IMR-90 (cell line): ENCODE data around the gene ENO4. TPM values are rescaled to one million over a fixed set of nuclear protein-coding genes. Genes with fewer than 3 reads are reported as not detected.

ENCODE experiments used
- ATAC-seq: fragments of 200-7000 bp; cut with Tn5 transposase; 2 replicates; pipeline ENCODE4 v1.9.1; 2020; ENCODE audit warnings: low read depth, mild to moderate bottlenecking, moderate library complexity
- BruUV-seq: library from RNA; stranded (reverse); fragments of 400-500 nt; replicated peaks from 2 replicates; lab custom pipeline; 2021; lab: Mats Ljungman, UMichigan
- CTCF ChIA-PET: fragments of 300-600 bp; formaldehyde crosslinking; extraction: SDS; loops from one replicate; lab custom pipeline; 2021; ENCODE audit warnings: antibody characterized with exemption; lab: Yijun Ruan, JAX
- POLR2A ChIA-PET: fragments of 300-600 bp; sonication (Branson Sonifier 250); formaldehyde crosslinking; loops from one replicate; lab custom pipeline; 2022; ENCODE audit warnings: antibody characterized with exemption; ENCODE audit not compliant: unreplicated experiment; lab: Charles Lee
- DNase-seq: peaks from one replicate; pipeline ENCODE4 v3.0.0; 2013
- H2AFZ ChIP-seq: replicated peaks from 2 replicates; pipeline ENCODE3; 2013; ENCODE audit warnings: low read length, mild to moderate bottlenecking; ENCODE audit not compliant: poor library complexity
- H2AK5ac ChIP-seq: 2 replicates; pipeline ENCODE4 v1.6.1; 2013; ENCODE audit warnings: low read depth, low read length, inconsistent platforms
- H2AK9ac ChIP-seq: replicated peaks from 2 replicates; pipeline ENCODE3; 2013; ENCODE audit warnings: mild to moderate bottlenecking, low read depth, low read length, moderate library complexity; ENCODE audit not compliant: poor library complexity
- H2BK120ac ChIP-seq: 2 replicates; pipeline ENCODE4 v1.6.1; 2013; ENCODE audit warnings: low read depth, low read length, inconsistent platforms
- H2BK15ac ChIP-seq: 3 replicates; pipeline ENCODE4 v1.6.1; 2013; ENCODE audit warnings: low read depth, low read length, inconsistent platforms
- H2BK20ac ChIP-seq: 2 replicates; pipeline ENCODE4 v1.6.1; 2013; ENCODE audit warnings: low read depth, mild to moderate bottlenecking, inconsistent platforms, low read length, moderate library complexity
- H2BK5ac ChIP-seq: 2 replicates; pipeline ENCODE4 v1.6.1; 2013; ENCODE audit warnings: mild to moderate bottlenecking, low read depth, low read length, inconsistent platforms; ENCODE audit not compliant: poor library complexity, severe bottlenecking
- H3K14ac ChIP-seq: replicated peaks from 2 replicates; pipeline ENCODE4 v1.6.1; 2013; ENCODE audit warnings: low read depth, low read length, inconsistent platforms
- H3K18ac ChIP-seq: 2 replicates; pipeline ENCODE4 v1.6.1; 2013; ENCODE audit warnings: low read depth, low read length, control low read depth
- H3K23ac ChIP-seq: 2 replicates; pipeline ENCODE4 v1.6.1; 2013; ENCODE audit warnings: low read depth, low read length, inconsistent platforms
- H3K27ac ChIP-seq: 2 replicates; pipeline ENCODE4 v1.5.1; 2013; ENCODE audit warnings: mild to moderate bottlenecking, control low read depth, low read length; ENCODE audit not compliant: insufficient read depth
- H3K27me3 ChIP-seq: 2 replicates; pipeline ENCODE4 v1.6.1; 2013; ENCODE audit warnings: low read length; ENCODE audit not compliant: control insufficient read depth, insufficient read depth
- H3K36me3 ChIP-seq: 2 replicates; pipeline ENCODE4 v1.6.1; 2013; ENCODE audit warnings: low read length, mixed read lengths; ENCODE audit not compliant: control insufficient read depth, insufficient read depth
- H3K4ac ChIP-seq: 2 replicates; pipeline ENCODE4 v1.6.1; 2013; ENCODE audit warnings: low read depth, low read length, inconsistent platforms
- H3K4me1 ChIP-seq: 2 replicates; pipeline ENCODE4 v1.6.1; 2013; ENCODE audit warnings: low read length, mixed read lengths; ENCODE audit not compliant: control insufficient read depth, insufficient read depth
- H3K4me2 ChIP-seq: 2 replicates; pipeline ENCODE4 v1.6.1; 2013; ENCODE audit warnings: low read depth, mild to moderate bottlenecking, control low read depth, low read length, moderate library complexity
- H3K4me3 ChIP-seq: 2 replicates; pipeline ENCODE4 v1.5.1; 2013; ENCODE audit warnings: low read depth, mild to moderate bottlenecking, control low read depth, low read length, moderate library complexity; ENCODE audit not compliant: insufficient read depth
- H3K56ac ChIP-seq: 2 replicates; pipeline ENCODE4 v1.6.1; 2013; ENCODE audit warnings: low read length, inconsistent platforms; ENCODE audit not compliant: insufficient read depth; ENCODE audit errors: extremely low read depth
- H3K79me1 ChIP-seq, 2 experiments: 2 replicates each; pipeline ENCODE4 v1.6.1; 2013; ENCODE audit warnings: low read length in 2 of 2, inconsistent platforms in 1 of 2, low read depth in 1 of 2
- H3K9ac ChIP-seq: 2 replicates; pipeline ENCODE4 v1.6.1; 2013; ENCODE audit warnings: low read depth, low read length, control low read depth
- H3K9me1 ChIP-seq: 2 replicates; pipeline ENCODE4 v1.6.1; 2013; ENCODE audit warnings: low read length, inconsistent platforms; ENCODE audit not compliant: insufficient read depth
- H3K9me3 ChIP-seq: 2 replicates; pipeline ENCODE4 v1.6.1; 2013; ENCODE audit warnings: low read length; ENCODE audit not compliant: control insufficient read depth, insufficient read depth
- H4K20me1 ChIP-seq: 2 replicates; pipeline ENCODE4 v1.6.1; 2013; ENCODE audit warnings: low read length, inconsistent platforms; ENCODE audit not compliant: insufficient read depth
- H4K5ac ChIP-seq: 2 replicates; pipeline ENCODE4 v1.6.1; 2013; ENCODE audit warnings: mild to moderate bottlenecking, low read depth, low read length, control low read depth
- H4K8ac ChIP-seq, 2 experiments: 2 replicates each; pipeline ENCODE4 v1.6.1; 2013; ENCODE audit warnings: low read depth in 2 of 2, low read length in 2 of 2, control low read depth in 1 of 2, inconsistent platforms in 1 of 2
- H4K91ac ChIP-seq: 2 replicates; pipeline ENCODE4 v1.6.1; 2013; ENCODE audit warnings: low read depth, low read length, inconsistent platforms; ENCODE audit not compliant: insufficient read depth
- BHLHE40 ChIP-seq: fragments of 150-350 bp; IDR thresholded peaks from 2 replicates; pipeline ENCODE4 v1.6.1; 2016; ENCODE audit warnings: mild to moderate bottlenecking, low read depth, low read length
- MAFK ChIP-seq: IDR thresholded peaks from 2 replicates; pipeline ENCODE4 v1.6.1; 2012; ENCODE audit warnings: low read depth, low read length, improper control_type of control experiment
- MAZ ChIP-seq: IDR thresholded peaks from 2 replicates; pipeline ENCODE4 v1.6.1; 2012; ENCODE audit warnings: low read depth, mild to moderate bottlenecking, low read length, improper control_type of control experiment, moderate library complexity, borderline replicate concordance
- POLR2A ChIP-seq: IDR thresholded peaks from 2 replicates; pipeline ENCODE4 v1.6.1; 2012; ENCODE audit warnings: mild to moderate bottlenecking, low read depth, low read length
- WGBS, 2 experiments: methylation state at CpG; one replicate each; pipeline versions ENCODE4 v1.1.5 to v1.1.7; 2013; ENCODE audit warnings: missing lambda C conversion rate in 2 of 2; ENCODE audit not compliant: insufficient read length in 1 of 2; ENCODE audit errors: extremely low coverage in 2 of 2; 5-methylcytosine and 5-hydroxymethylcytosine counted together
- dilution Hi-C: fragments of 300-500 bp; cut with HindIII; formaldehyde crosslinking; loops from one replicate; pipeline ENCODE4 v1.14.3; 2018; ENCODE audit warnings: low sequenced_read_pairs; ENCODE audit not compliant: unreplicated experiment
- in situ Hi-C: fragments of 300-500 bp; cut with MboI; formaldehyde crosslinking; loops from 3 replicates; pipeline ENCODE4 v1.14.3; 2019; ENCODE audit warnings: low sequenced_read_pairs, inconsistent platforms, mixed read lengths
- intact Hi-C: fragments of 100-400 bp; cut with micrococcal nuclease; formaldehyde crosslinking; loops from 2 replicates; pipeline ENCODE4 v1.10.0; 2022
- polyA plus RNA-seq, 3 experiments: library from polyadenylated mRNA; depleted of rRNA; stranded (reverse); fragments of >200 nt; gene quantifications; 2 replicates each; pipeline ENCODE4 v1.2.3, GENCODE V29; 2012; ENCODE audit warnings: low replicate concordance in 1 of 3
- total RNA-seq: library from RNA; depleted of rRNA; stranded (reverse); fragments of >200 nt; gene quantifications from 2 replicates; pipeline ENCODE4 v1.2.3, GENCODE V29; 2012
- TF ChIP-seq, protein P1 (sequence below): conservative IDR thresholded peaks from 2 replicates; pipeline ENCODE4 v1.5.1; 2012; ENCODE audit warnings: mild to moderate bottlenecking, low read depth, low read length, improper control_type of control experiment

ENO4 gene
- total and polyA plus RNA-seq, 2 of the 4 experiments (the other 2 are of a cell fraction), result under 0.01 to 0.05 TPM

DNA sequence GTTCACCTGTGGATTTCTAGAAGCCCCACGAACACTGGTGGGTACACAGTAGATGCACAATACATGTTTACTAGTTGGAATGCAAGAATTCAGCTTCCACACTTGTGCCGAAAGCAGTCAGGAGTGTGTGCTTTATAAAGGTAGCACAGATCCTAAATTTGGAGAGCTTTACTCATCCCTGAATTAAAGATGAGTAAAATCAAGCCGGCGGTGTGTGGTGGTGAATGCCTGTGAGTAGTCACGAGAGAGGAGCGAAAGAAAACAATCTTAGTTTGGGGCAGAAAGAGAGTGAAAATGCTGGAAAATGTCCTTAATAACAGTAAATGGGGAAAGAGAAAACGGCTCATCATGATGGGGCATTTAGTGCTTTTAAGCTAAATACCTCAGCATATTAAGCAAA is 13.6 kb upstream of the ENO4 start:
- intact Hi-C loops, result loop anchor here (2.0 kb wide), 2 partner anchors 329 to 339 kb away; no protein-coding TSS in a partner anchor
- in situ Hi-C loops, result no loop called here
- ChIA-PET CTCF (no interaction called here), POLR2A (no interaction called here)
- no peak overlapping the region for H3K18ac ChIP-seq
- no peak overlapping the region for H3K14ac ChIP-seq
- no peak overlapping the region for H4K5ac ChIP-seq
- H2BK15ac ChIP-seq, result no peak overlapping the region
- DNase-seq, result no peak
- no peak overlapping the region for H2BK120ac ChIP-seq
- H2BK5ac ChIP-seq, result no peak overlapping the region
- H4K8ac ChIP-seq, result no peak overlapping the region
- H3K79me1 ChIP-seq, result no peaks in the 10 kb centered on the region
- WGBS, 2 experiments, result 46% methylated on average over 4 of the region's 7 CpGs; no CpG with 5 or more reads in 1 of the 2 experiments
- H4K20me1 ChIP-seq, result no peaks in the 10 kb centered on the region
- H3K9ac ChIP-seq, result no peak overlapping the region
- H3K4me3 ChIP-seq, result no peak overlapping the region
- no peak overlapping the region for H3K27ac ChIP-seq
- no peak overlapping the region for H2BK20ac ChIP-seq
- TF ChIP-seq, protein P1, sequence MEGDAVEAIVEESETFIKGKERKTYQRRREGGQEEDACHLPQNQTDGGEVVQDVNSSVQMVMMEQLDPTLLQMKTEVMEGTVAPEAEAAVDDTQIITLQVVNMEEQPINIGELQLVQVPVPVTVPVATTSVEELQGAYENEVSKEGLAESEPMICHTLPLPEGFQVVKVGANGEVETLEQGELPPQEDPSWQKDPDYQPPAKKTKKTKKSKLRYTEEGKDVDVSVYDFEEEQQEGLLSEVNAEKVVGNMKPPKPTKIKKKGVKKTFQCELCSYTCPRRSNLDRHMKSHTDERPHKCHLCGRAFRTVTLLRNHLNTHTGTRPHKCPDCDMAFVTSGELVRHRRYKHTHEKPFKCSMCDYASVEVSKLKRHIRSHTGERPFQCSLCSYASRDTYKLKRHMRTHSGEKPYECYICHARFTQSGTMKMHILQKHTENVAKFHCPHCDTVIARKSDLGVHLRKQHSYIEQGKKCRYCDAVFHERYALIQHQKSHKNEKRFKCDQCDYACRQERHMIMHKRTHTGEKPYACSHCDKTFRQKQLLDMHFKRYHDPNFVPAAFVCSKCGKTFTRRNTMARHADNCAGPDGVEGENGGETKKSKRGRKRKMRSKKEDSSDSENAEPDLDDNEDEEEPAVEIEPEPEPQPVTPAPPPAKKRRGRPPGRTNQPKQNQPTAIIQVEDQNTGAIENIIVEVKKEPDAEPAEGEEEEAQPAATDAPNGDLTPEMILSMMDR, result no peak
- TF ChIP-seq MAZ (no peak), MAFK (no peak), BHLHE40 (no peak), POLR2A (no peak)
- H3K27me3 ChIP-seq, result peaks cover 34% of the 10 kb centered on the region
- H3K56ac ChIP-seq, result no peak overlapping the region
- BruUV-seq, result no TSS peak
- H3K4me2 ChIP-seq, result no peak overlapping the region
- no peaks in the 10 kb centered on the region for H3K9me1 ChIP-seq
- no peaks in the 10 kb centered on the region for H3K36me3 ChIP-seq
- H2AK9ac ChIP-seq, result no peak overlapping the region
- H3K4me1 ChIP-seq, result no peaks in the 10 kb centered on the region
- no peak overlapping the region for H3K4ac ChIP-seq
- no peak overlapping the region for H2AFZ ChIP-seq
- H4K91ac ChIP-seq, result no peak overlapping the region
- H2AK5ac ChIP-seq, result no peak overlapping the region
- no peak for ATAC-seq
- dilution Hi-C loops, result no loop called here
- H3K9me3 ChIP-seq, result no peaks in the 10 kb centered on the region
- H3K23ac ChIP-seq, result no peak overlapping the region
